ENCODE results near the gene SPRY4. TPM values are rescaled to one million over a fixed set of nuclear protein-coding genes. Genes with fewer than 3 reads are reported as not detected.

Gene SPRY4
- total and polyA plus RNA-seq, 2 of the 8 experiments (the other 6 are each of a cell fraction or from before 2014, with no cell fraction given): 59.1 to 113 TPM

- peak; percentile 67; the same call in 1 of the 2 replicates for TF ChIP-seq YY1 (IDR thresholded peaks at IDR 0.05; ENCODE audit: low read depth, low read length)
- no peak for TF ChIP-seq CBX5 (IDR thresholded peaks at IDR 0.05; ENCODE audit: low read depth, low read length)
- TF ChIP-seq CHD7 (IDR thresholded peaks at IDR 0.05; ENCODE audit: insufficient replicate concordance, low read length): no peak
- TF ChIP-seq JUND (IDR thresholded peaks at IDR 0.05; ENCODE audit: low read length): 0 out of 2 replicates have a peak, but pooled peaks have one; percentile 10
- no peak for TF ChIP-seq CBX8 (IDR thresholded peaks at IDR 0.05; ENCODE audit: borderline replicate concordance, low read depth, low read length)
- TF ChIP-seq SP4 (IDR thresholded peaks at IDR 0.05; ENCODE audit: low read length): no peak
- TF ChIP-seq JUN (IDR thresholded peaks at IDR 0.05; ENCODE audit: low read depth, low read length): no peak
- peak in 1 of 2 experiments; percentile 4; a peak in 1 of 3 replicates for TF ChIP-seq EP300 (IDR thresholded peaks at IDR 0.05; ENCODE audit: borderline replicate concordance in 1 of 2, low read depth in 2 of 2, low read length in 2 of 2)
- peak; percentile 56; the same call in 1 of the 2 replicates for TF ChIP-seq POLR2AphosphoS5 (IDR thresholded peaks at IDR 0.05; ENCODE audit: low read depth, low read length)
- TF ChIP-seq BCL11A (IDR thresholded peaks at IDR 0.05; ENCODE audit: low read depth in 2 of 2, low read length in 2 of 2): no peak
Observed at GRCh38 chr5:142325725-142326479, 1.1 kb upstream of the SPRY4 start (continued).

Measured in H1 (cell line).